Measurements from ENCODE around the gene PGAM2.
"Not testable (repeated sequence)": the region's sequence is repeated elsewhere in the genome, so short reads cannot be mapped to it uniquely, and the experiment has no call there.

PGAM2 gene

GRCh38 chr7:44046321-44047061 lies 18.9 kb downstream of the PGAM2 start:
- TF ChIP-seq, protein P1, sequence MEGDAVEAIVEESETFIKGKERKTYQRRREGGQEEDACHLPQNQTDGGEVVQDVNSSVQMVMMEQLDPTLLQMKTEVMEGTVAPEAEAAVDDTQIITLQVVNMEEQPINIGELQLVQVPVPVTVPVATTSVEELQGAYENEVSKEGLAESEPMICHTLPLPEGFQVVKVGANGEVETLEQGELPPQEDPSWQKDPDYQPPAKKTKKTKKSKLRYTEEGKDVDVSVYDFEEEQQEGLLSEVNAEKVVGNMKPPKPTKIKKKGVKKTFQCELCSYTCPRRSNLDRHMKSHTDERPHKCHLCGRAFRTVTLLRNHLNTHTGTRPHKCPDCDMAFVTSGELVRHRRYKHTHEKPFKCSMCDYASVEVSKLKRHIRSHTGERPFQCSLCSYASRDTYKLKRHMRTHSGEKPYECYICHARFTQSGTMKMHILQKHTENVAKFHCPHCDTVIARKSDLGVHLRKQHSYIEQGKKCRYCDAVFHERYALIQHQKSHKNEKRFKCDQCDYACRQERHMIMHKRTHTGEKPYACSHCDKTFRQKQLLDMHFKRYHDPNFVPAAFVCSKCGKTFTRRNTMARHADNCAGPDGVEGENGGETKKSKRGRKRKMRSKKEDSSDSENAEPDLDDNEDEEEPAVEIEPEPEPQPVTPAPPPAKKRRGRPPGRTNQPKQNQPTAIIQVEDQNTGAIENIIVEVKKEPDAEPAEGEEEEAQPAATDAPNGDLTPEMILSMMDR (conservative IDR thresholded peaks at IDR 0.05; ENCODE audit: low read depth), result no peak
- no peak for DNase-seq (ENCODE audit: low spot score)
- ChIA-PET CTCF (no interaction called here), POLR2A (ENCODE audit: low non-redundant PET) (no interaction called here)
- no peak overlapping the region for H3K27ac ChIP-seq

DNA sequence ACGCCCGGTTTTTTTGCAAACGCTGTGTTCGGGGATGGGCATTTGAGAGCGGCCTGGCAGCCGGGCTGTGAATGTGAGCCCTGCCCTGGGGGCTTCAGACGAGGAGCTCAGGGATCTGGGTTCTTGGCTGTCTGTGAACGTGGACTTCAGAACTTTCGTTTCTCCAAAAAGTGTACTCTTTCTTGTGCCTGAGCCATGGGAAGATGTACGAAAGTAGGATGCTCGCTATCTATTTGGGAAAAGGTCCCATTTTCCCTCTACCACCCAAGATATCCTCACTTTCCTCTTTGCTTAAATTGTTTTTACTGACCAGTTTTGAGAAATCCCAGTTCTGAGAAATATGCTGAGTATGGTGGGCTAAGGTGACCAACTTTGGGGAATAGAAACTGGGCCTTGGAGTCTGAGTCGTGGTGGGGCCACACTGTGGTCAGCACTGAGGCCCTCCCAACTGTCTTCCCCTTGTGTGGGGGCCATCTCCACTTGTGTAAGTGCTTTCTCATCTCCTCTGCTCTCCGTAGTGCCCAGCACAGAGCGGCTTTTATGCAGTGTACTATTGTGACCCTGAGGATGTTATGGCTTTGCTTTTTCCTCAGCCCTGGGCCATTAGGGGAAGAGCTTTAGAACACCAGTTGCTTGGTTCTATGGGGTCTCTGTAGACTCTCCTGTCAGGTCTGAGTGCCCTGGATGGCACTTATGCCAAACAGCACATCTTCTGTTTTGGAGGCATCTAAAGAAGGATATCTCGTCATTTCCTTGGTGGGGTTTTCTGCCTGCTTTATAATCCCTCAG lies 19.9 kb downstream of the PGAM2 start:
- TF ChIP-seq, protein P1 (conservative IDR thresholded peaks at IDR 0.05; ENCODE audit: low read depth), result no peak
- DNase-seq (ENCODE audit: low spot score), result peak; percentile 36
- peak overlapping the region; percentile 86 for H3K27ac ChIP-seq
- POLR2A ChIA-PET (ENCODE audit: low non-redundant PET), result interaction anchor here (0.7 kb wide), 1 partner anchor 11 kb away, joined by 4 read pairs; no protein-coding TSS in a partner anchor
- CTCF ChIA-PET, result no interaction called here

DNA sequence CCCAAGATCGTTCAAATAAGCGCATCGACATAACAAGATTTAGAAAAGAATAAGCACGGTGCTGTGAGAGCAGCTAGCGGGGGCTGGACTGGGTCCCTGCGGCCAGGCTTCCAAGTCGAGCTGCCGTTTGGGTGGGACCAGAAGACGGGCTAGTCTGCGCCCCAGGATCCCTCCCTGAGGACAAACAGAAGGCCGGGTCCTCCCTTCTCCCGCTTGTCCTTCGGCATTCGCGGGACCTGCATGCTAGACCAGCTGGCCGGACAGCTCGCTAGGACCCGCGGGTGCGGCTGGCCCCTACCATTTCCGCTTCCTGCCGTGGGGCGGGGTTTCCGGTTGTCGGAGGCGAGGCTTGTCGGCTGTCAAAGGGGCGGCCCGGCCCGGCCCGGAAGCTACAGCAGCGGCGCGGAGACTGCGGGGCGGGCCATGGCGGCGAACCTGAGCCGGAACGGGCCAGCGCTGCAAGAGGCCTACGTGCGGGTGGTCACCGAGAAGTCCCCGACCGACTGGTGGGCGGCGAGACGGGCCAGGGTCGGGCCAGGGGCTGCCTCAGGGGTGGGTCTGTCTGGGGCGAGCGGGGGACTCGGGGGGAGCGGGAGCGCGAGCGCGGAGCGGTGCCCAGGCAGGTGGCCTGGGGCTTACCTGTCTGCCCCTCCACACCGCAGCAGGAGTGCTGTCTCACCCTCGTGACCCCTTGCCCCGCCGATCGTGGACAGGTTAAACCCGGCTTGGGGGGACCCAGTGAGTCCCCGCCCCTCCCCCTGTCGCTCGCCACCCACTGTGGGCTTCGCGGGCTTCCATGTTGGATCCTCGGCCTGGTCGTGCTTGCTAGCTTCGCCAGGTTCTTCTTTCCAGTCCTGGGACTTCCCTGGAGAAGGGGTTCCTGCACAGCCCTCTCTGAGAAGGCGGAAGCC lies 20.8 kb downstream of the PGAM2 start, which contains the start of gene DBNL:
TSS of gene DBNL (plus strand) at position 388 of the 911 bp plus-strand sequence. CDS start at position 424, 36 bp downstream.
- POLR2A ChIA-PET (ENCODE audit: low non-redundant PET), result interaction anchor here (0.7 kb wide), 2 partner anchors 11 to 425 kb away, joined by 4 read pairs; no protein-coding TSS in a partner anchor
- CTCF ChIA-PET, result interaction anchor here (0.6 kb wide), 1 partner anchor 23 kb away, joined by 3 read pairs; no protein-coding TSS in a partner anchor

GRCh38 chr7:44043902-44044301 lies 21.5 kb downstream of the PGAM2 start:
- CTCF ChIA-PET, result interaction anchor here (0.6 kb wide), 1 partner anchor 22 kb away, joined by 3 read pairs; no protein-coding TSS in a partner anchor
- TF ChIP-seq, protein P1 (conservative IDR thresholded peaks at IDR 0.05; ENCODE audit: low read depth), result no peak
- POLR2A ChIA-PET (ENCODE audit: low non-redundant PET), result interaction anchor here (0.7 kb wide), 1 partner anchor 426 kb away, joined by 4 read pairs; no protein-coding TSS in a partner anchor
- H3K27ac ChIP-seq, result peak overlapping the region; percentile 86
- no peak for DNase-seq (ENCODE audit: low spot score)

More for the DNA sequence above, 20.8 kb downstream of the PGAM2 start, which contains the start of gene DBNL:
- TF ChIP-seq, protein P1 (conservative IDR thresholded peaks at IDR 0.05; ENCODE audit: low read depth), result no peak
- DNase-seq (ENCODE audit: low spot score), result peak; percentile 92
- peak within 1 kb of the TSS; percentile 86 for H3K27ac ChIP-seq

GRCh38 chr7:44042221-44042620 lies 23.1 kb downstream of the PGAM2 start:
- no peak for DNase-seq (ENCODE audit: low spot score)
- no peak overlapping the region for H3K27ac ChIP-seq
- ChIA-PET CTCF (no interaction called here), POLR2A (ENCODE audit: low non-redundant PET) (no interaction called here)
- TF ChIP-seq, protein P1 (conservative IDR thresholded peaks at IDR 0.05; ENCODE audit: low read depth), result no peak

GRCh38 chr7:44040493-44040891 lies 24.9 kb downstream of the PGAM2 start:
- POLR2A ChIA-PET (ENCODE audit: low non-redundant PET), result not testable (repeated sequence)

DNA sequence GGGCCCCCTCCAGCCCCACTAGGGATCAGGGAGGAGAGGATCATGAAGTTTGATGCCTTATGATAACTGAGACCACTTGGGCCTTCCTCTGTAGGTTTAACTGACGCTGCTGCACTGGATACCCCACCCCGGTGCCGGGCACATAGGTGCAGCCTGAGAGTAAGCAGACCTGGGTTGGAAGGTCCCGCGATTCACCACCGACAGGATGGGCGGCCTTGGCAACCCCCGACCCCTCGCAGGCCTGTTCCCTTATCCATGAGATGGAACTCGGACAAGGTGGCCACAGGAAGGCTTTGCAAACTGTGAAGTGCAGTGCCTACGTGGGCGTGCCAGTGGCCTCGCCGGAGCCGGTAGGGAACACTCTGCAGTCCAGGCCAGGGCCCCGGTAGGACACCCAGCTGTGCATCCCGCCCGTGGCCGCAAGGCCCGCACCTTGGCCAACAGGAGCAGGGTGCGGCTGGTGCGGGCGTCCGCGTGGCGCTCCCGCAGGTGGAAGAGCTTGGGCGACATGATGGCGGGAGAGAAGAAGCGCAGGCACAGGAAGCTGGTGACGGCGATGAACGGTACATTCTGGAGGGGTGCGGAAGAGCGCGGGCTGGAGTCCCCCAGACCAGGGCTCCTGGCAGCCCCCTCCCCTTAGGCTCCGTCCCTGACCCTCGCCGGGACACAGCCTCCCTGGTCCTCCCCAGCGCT lies 25.4 kb downstream of the PGAM2 start:
- CTCF ChIA-PET; POLR2A ChIA-PET (ENCODE audit: low non-redundant PET); DNase-seq (ENCODE audit: low spot score): not testable (repeated sequence)
- peak overlapping the region; percentile 42; the same call in 1 of the 2 replicates for H3K27ac ChIP-seq

More at GRCh38 chr7:44040493-44040891, 24.9 kb downstream of the PGAM2 start:
- DNase-seq (ENCODE audit: low spot score); CTCF ChIA-PET: not testable (repeated sequence)
- peak overlapping the region; percentile 42; the same call in 1 of the 2 replicates for H3K27ac ChIP-seq

DNA sequence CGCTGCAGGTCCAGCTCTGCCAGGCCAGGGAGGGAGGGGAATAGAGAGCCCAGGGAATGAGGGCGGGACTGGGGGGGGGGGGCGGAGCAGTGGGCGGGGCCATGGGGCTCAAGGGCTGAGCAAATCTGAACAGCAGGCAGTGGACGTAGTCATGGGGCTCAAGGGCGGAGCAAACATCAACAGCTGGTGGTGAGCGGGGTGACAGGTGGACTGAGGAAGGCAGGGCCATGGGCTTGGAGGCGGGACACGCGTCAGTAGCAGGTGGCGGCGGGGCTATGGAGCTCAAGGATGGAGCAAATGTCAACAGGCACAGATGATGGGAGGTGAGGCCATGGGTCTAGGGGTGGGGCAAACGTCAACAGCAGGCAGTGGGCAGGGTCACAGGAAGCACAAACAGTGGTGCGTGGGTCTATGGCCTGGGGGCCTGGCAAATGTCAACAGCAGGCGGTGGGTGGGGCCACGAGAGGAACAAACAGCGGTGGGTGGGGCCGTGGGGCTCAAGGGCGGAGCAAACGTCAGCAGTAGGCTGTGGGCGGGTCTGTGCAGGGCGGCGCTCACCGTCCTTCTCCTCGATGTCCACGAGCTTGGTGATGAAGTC lies 26.3 kb downstream of the PGAM2 start:
- POLR2A ChIA-PET (ENCODE audit: low non-redundant PET); H3K27ac ChIP-seq; CTCF ChIA-PET: not testable (repeated sequence)
- DNase-seq (ENCODE audit: low spot score), result peak; percentile 61

DNA sequence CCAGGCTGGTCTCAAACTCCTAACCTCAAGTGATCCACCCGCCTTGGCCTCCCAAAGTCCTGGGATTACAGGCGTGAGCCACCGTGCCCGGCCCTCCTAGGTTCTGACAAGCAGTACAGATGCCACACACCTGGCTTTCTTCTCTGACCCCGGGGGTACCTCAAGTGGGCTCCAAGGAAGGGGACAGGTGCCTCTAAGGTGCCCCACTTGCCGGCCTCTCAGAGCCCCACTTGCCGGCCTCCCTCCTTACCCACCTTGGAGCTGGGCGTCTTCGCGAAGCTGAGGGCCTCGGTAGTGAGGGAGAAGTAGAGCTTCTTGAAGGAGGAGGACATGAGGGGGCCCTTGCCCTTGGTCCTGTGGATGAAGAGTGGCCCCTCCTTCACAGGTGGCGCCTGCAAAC lies 26.8 kb downstream of the PGAM2 start:
- POLR2A ChIA-PET (ENCODE audit: low non-redundant PET); H3K27ac ChIP-seq; CTCF ChIA-PET; DNase-seq (ENCODE audit: low spot score): not testable (repeated sequence)
